ENCODE results near the gene CRYGD.

The CRYGD gene

GRCh38 chr2:208090420-208090819, 33.9 kb downstream of the CRYGD start:
- no peak for DNase-seq (ENCODE audit: low spot score)
- in situ Hi-C loops (cut with MboI; ENCODE audit: low sequenced_read_pairs, unreplicated experiment): no loop called here
- TF ChIP-seq CTCF (IDR thresholded peaks at IDR 0.05; ENCODE audit: borderline replicate concordance, control extremely low read depth, extremely low read depth, insufficient read depth, missing control alignments): no peak

- in situ Hi-C loops (cut with MboI; ENCODE audit: low sequenced_read_pairs, unreplicated experiment): no loop called here
- TF ChIP-seq CTCF (IDR thresholded peaks at IDR 0.05; ENCODE audit: borderline replicate concordance, control extremely low read depth, extremely low read depth, insufficient read depth, missing control alignments): no peak
- DNase-seq (ENCODE audit: low spot score): no peak
These were observed 38.3 kb downstream of the CRYGD start for GRCh38 chr2:208086029-208086428.

GRCh38 chr2:208083807-208084206, 40.5 kb downstream of the CRYGD start:
- DNase-seq (ENCODE audit: low spot score): no peak
- in situ Hi-C loops (cut with MboI; ENCODE audit: low sequenced_read_pairs, unreplicated experiment): no loop called here
- no peak for TF ChIP-seq CTCF (IDR thresholded peaks at IDR 0.05; ENCODE audit: borderline replicate concordance, control extremely low read depth, extremely low read depth, insufficient read depth, missing control alignments)

GRCh38 chr2:208077276-208077675, 47.0 kb downstream of the CRYGD start:
- TF ChIP-seq CTCF (IDR thresholded peaks at IDR 0.05; ENCODE audit: borderline replicate concordance, control extremely low read depth, extremely low read depth, insufficient read depth, missing control alignments): no peak
- no peak for DNase-seq (ENCODE audit: low spot score)
- in situ Hi-C loops (cut with MboI; ENCODE audit: low sequenced_read_pairs, unreplicated experiment): no loop called here

GRCh38 chr2:208074610-208075356, 49.5 kb downstream of the CRYGD start:
- DNase-seq (ENCODE audit: low spot score): no peak
- in situ Hi-C loops (cut with MboI; ENCODE audit: low sequenced_read_pairs, unreplicated experiment): no loop called here

GRCh38 chr2:208072250-208072892, 52.0 kb downstream of the CRYGD start:
- peak; percentile 79 for TF ChIP-seq CTCF (IDR thresholded peaks at IDR 0.05; ENCODE audit: borderline replicate concordance, control extremely low read depth, extremely low read depth, insufficient read depth, missing control alignments)
- peak; percentile 67 for DNase-seq (ENCODE audit: low spot score)
- in situ Hi-C loops (cut with MboI; ENCODE audit: low sequenced_read_pairs, unreplicated experiment): no loop called here

More at GRCh38 chr2:208074610-208075356, 49.5 kb downstream of the CRYGD start:
- TF ChIP-seq CTCF (IDR thresholded peaks at IDR 0.05; ENCODE audit: borderline replicate concordance, control extremely low read depth, extremely low read depth, insufficient read depth, missing control alignments): no peak

Data from GM13976 (cell line).